ENCODE results near the gene SCARB1.
A peak's percentile ranks its signal among the peaks of the same experiment; 100 is the strongest.
"Not testable (repeated sequence)": the region's sequence is repeated elsewhere in the genome, so short reads cannot be mapped to it uniquely, and the experiment has no call there.

Gene SCARB1

GRCh38 chr12:124883263-124884130 is 19.8 kb upstream of the SCARB1 start:
- no peak for DNase-seq (ENCODE audit: low spot score)

- no peak for DNase-seq (ENCODE audit: low spot score)
Measured at GRCh38 chr12:124881123-124881522, 17.5 kb upstream of the SCARB1 start.

- not testable (repeated sequence) for DNase-seq (ENCODE audit: low spot score)
Measured at GRCh38 chr12:124880335-124880734, 16.7 kb upstream of the SCARB1 start.

GRCh38 chr12:124878795-124879516 is 15.3 kb upstream of the SCARB1 start:
- no peak for DNase-seq (ENCODE audit: low spot score)

GRCh38 chr12:124877423-124877822 is 13.8 kb upstream of the SCARB1 start:
- DNase-seq (ENCODE audit: low spot score): no peak

GRCh38 chr12:124876171-124876570 is 12.5 kb upstream of the SCARB1 start:
- DNase-seq (ENCODE audit: low spot score): no peak

- DNase-seq (ENCODE audit: low spot score): no peak
Measured at GRCh38 chr12:124875803-124876132, 12.1 kb upstream of the SCARB1 start.

- no peak for DNase-seq (ENCODE audit: low spot score)
Measured at GRCh38 chr12:124874988-124875802, 11.5 kb upstream of the SCARB1 start.

- DNase-seq (ENCODE audit: low spot score): no peak
Measured at GRCh38 chr12:124874188-124874587, 10.5 kb upstream of the SCARB1 start.

- DNase-seq (ENCODE audit: low spot score): no peak
Measured at GRCh38 chr12:124872068-124872719, 8.5 kb upstream of the SCARB1 start.

GRCh38 chr12:124871297-124871696 is 7.6 kb upstream of the SCARB1 start:
- DNase-seq (ENCODE audit: low spot score): no peak

- DNase-seq (ENCODE audit: low spot score): no peak
Measured at GRCh38 chr12:124870515-124870914, 6.9 kb upstream of the SCARB1 start.

- DNase-seq (ENCODE audit: low spot score): peak; percentile 96
Measured at GRCh38 chr12:124869059-124869665, 5.5 kb upstream of the SCARB1 start.

GRCh38 chr12:124868252-124869058 is 4.8 kb upstream of the SCARB1 start:
- no peak for DNase-seq (ENCODE audit: low spot score)

GRCh38 chr12:124867401-124867930 is 3.8 kb upstream of the SCARB1 start:
- DNase-seq (ENCODE audit: low spot score): peak; percentile 95

GRCh38 chr12:124866883-124867400 is 3.3 kb upstream of the SCARB1 start:
- DNase-seq (ENCODE audit: low spot score): no peak

GRCh38 chr12:124866195-124866882 is 2.7 kb upstream of the SCARB1 start:
- DNase-seq (ENCODE audit: low spot score): no peak

- peak; percentile 30 for DNase-seq (ENCODE audit: low spot score)
Measured at GRCh38 chr12:124865728-124866127, 2.1 kb upstream of the SCARB1 start.

GRCh38 chr12:124864326-124864752 is 675 bp upstream of the SCARB1 start:
- DNase-seq (ENCODE audit: low spot score): no peak

Measured in hematopoietic multipotent progenitor cell treated with erythropoietin and hydrocortisone succinate and interleukin-3 and kit ligand, for 17 days (in vitro differentiated cells).